ENCODE measurements around the gene NODAL.
A peak's percentile ranks its signal among the peaks of the same experiment; 100 is the strongest.
"Not testable (repeated sequence)": the region's sequence is repeated elsewhere in the genome, so short reads cannot be mapped to it uniquely, and the experiment has no call there.

The NODAL gene

GRCh38 chr10:70441161-70441894 is at the start of gene NODAL:
TSS of gene NODAL (minus strand) at chr10:70441681. CDS start at chr10:70441667, 14 bp downstream.
- DNase-seq, result no peak

GRCh38 chr10:70490142-70490541 is 48.7 kb upstream of the NODAL start:
- DNase-seq, result no peak

GRCh38 chr10:70487824-70488223 is 46.3 kb upstream of the NODAL start:
- no peak for DNase-seq

- not testable (repeated sequence) for DNase-seq
Observed at GRCh38 chr10:70483872-70484271, 42.4 kb upstream of the NODAL start.

DNA sequence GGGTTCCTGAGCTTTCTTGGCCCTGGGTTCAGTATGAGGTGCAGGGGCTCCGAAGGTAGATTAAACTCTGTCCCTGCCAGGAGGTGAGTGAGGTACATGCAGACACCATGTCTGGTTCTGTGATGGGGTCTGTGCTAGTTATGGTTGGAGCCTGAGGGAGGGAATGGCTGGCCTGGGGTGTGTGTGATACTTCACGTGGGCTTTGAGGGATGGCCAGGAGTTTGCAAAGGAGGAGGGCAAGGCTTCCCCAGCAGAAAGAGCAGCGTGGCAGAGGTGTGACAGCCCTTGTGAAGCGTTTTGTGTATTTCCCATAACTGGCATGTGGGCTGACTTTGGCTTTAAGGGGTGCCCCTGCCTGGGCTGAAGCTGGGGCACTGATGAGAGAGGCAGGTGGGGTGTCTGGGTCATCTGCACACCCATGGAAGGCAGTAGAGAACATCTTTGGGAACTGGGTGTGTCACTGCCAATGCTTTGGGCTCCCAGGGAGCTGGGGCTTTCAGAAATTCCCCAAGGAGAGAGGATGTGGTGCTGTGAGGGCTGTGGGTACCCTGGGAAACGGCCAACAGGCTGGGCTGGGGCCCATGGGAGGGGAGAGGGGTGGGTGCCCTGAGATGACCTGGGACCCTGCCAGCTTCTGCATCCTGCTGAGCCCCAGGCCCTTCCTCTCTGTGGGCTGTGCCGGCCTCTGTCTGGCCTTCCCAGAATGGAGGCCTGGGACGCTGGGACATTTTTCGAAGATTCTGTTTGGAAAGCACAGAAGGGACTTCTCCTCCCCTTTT is 41.7 kb upstream of the NODAL start:
- DNase-seq, result no peak

- peak in 1 of 2 donors; percentile 19 for DNase-seq
Observed at GRCh38 chr10:70481831-70482530, 40.5 kb upstream of the NODAL start.

- DNase-seq, result no peak
Observed at GRCh38 chr10:70481105-70481504, 39.6 kb upstream of the NODAL start.

GRCh38 chr10:70480239-70480861 is 38.9 kb upstream of the NODAL start:
- no peak for DNase-seq

- no peak for DNase-seq
Observed at GRCh38 chr10:70479626-70480238, 38.3 kb upstream of the NODAL start.

DNA sequence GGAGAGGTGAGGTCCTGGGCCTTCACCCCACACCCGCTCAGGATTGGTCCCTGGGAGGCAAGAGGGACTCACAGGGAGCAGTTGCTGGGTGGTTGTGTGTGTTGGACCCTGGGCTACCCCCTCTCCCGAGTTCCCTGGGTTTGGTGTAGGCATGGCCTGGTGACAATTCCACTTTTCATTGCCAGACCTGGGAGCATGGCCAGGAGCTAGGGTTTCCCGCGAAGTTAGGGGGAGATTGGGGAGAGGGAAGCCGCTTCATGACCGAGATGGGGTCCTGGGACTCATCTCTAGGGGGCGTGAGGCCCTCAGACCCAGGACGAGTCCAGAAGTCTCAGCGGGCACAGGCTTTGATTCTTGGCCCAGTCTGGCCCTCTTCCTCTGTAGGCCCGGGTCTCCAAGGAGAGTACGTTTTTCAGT is 37.7 kb upstream of the NODAL start:
- DNase-seq, result no peak

DNA sequence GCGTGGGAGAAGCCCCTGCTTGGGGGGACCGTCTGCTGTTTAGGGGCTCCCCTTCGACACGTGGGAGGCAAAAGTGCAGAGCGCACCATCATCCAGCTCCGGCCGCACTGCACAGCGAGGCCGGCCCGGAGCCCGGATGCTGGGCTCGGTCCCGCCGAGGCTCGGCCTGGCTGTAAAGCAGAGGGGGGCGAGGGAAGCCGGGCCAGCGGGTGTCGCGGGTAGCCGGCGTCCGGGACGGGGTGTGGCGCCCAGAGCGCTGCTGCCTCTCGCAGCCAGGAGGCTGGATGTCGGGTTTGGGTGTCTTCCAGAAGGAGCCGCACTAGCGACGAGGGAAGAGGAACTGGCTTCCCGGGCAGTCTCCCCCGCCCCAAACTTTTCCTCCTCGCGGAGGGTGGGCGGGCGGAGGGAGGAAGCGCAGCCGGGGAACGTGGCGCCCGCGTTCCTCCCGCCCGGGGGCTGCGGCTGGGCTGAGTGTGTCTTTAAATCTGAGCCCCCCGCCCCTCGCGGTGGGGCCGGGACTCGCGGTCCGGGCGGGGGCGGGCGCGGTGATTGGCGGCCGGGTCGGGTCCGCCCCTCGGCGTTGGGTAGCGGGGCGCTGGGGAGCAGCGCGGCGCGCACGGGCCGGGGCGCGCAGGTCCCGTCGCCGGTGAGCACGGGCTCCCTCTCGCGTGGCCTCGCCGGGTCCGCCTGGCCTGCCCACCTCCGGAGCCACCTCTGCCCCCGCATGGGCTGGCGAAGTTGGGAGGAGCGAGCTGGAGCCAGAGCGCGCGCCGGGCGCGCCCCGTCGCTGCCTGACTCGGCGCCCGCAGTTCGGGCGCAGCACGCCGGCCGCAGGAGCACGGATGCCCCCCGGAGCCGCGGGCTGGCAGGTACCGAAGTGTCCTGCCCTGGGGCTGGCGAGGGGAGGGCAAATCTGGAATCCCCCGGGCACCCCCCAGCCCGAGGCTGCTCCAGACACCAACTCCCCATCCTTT is 37.0 kb upstream of the NODAL start, which contains the start of gene PALD1:
PALD1 (plus strand) TSS at position 577 of the 974 bp plus-strand sequence. CDS start 47,185 bp downstream, outside the sequence.
- DNase-seq, result peak in 1 of 2 donors; percentile 56

GRCh38 chr10:70477661-70478162 is 36.2 kb upstream of the NODAL start:
- no peak for DNase-seq

DNA sequence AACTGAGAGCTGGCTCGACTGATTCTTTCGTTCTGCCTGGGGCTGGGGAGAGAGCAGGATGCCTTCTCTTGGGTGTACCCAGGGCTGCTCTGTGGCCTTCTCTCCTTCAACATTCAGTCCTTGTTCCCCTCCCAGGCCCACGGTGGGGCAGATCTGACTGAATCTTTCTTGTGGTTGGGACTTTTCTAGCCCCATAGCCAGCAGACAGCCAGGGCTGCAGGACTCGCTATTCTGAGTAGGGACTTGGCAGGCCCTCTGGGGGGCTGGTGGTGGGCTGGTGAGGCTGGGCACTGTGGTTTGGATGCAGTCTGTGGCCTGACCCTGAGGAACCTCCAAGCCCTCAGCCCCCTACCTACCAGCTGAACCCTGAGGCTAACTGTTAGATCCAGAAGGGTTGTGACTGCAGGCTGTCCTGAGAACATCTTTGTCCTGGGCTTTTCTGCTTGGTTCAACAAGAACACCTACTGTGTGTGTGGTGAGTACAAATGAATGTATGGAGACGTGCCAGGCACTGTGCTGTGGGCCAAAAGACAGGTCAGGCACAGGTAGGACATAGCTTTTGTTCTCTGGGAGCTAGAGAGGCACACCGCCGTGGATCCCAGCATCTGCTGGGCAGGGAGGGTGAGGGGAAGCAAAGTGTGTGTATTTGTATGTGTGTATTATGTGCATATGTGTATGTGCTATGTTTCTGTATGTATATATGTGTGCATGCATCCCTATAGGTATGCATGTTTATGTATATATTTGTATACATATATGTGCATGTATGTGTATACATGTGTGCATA is 35.0 kb upstream of the NODAL start:
- no peak for DNase-seq

DNA sequence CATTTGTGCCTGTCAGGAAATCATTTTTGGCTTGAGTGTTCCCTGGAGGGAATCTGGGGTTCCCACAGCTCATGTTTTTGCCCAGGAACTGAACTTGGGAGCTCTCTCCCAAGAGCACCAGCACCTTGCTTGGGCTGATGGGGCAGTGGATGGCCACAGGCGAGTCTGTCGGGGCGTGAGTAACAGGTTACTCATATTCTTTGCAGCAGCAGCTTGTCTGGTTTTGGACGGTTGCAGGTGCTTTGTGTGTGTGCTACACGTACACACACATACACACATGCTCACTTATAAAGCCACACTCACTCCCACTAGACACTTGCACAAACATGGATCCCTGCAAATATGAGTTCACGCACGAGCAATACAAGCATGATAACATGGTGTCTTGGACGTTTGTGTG is 34.2 kb upstream of the NODAL start:
- no peak for DNase-seq

DNA sequence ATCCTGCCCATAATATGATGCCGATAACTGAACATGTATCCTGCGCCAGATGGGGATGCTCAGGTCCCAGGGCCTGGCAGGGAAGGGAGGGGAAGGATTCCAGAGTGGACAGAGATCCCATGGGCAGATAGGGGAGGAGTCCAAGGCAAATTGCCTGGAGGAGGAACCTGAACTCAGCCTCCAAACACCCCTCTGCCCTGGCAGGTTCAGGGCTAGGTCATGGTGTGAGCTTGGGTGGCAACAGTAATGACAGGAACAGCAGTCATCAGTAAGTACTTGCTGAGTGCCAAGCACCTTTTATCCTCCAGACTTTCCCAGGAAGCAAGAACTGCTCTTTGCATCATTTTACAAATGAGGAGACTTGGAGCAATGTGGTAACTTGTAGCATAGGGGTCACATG is 33.3 kb upstream of the NODAL start:
- DNase-seq, result no peak

DNA sequence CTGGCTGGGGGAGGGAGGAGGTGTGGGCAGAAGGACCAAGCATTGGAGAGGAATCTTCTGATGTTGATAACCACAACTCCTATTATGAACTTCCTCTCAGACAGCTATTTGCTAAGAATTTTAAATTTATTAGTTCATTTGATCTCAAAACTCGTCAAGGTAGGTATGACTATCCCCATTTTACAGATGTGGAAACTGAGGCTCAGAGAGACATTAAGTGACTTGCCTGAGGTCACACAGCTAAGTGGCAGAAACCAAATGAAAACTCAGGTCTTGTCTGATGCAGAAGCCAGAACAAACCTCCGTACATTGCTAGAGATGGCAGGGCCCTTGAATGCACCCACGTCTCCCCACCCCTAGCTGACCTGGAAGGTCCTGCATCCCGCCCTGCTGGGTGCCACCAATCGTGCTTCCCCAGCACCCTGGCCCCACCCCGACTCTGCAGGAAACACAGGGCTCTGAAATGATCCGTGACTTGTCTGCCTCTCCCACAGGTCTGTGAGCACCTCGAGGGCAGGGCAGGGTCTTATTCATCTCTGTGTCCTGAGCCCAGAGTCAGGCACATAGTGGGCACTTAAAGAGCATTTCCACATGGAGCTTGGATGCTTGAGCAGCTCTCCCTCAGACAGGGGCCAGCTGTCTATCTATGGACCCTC is 31.4 kb upstream of the NODAL start:
- no peak for DNase-seq

GRCh38 chr10:70466951-70467350 is 25.5 kb upstream of the NODAL start:
- no peak for DNase-seq

DNA sequence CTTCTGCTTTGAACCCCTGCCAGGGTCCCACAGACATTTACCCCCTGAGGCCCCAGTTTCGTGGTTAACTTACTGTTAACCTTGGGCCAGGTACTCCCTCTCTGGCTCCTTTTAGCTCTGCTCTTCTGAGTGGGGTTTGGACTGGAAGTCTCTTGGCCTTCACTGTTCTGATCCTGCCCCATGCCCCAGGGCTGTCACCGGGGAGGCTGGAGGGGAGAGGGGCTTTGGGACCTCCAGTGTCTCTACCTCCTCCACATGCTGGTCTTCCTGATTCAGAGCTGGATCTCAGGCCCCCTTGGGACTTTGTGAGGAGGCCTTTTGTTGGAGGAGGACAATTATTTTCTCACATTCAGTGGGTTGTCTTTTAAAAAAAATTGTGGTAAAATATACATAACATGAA is 24.4 kb upstream of the NODAL start:
- no peak for DNase-seq

- no peak for DNase-seq
Observed at GRCh38 chr10:70465278-70465677, 23.8 kb upstream of the NODAL start.
